GM12878 (cell line): ENCODE results near the gene CTNNA3. TPM values are rescaled to one million over a fixed set of nuclear protein-coding genes. Genes with fewer than 3 reads are reported as not detected.

Source experiments
- ATAC-seq: fragments of 200-7000 bp; cut with Tn5 transposase; 3 replicates; pipeline ENCODE4 v1.9.1; 2020; ENCODE audit warnings: mild to moderate bottlenecking, moderate library complexity
- BruUV-seq: library from RNA; stranded (reverse); fragments of 400-500 nt; replicated peaks from 2 replicates; lab custom pipeline; 2021; lab: Mats Ljungman, UMichigan
- CTCF ChIA-PET: fragments of 300-600 bp; sonication (Branson Sonifier 250); formaldehyde crosslinking; extraction: SDS; loops from one replicate; lab custom pipeline; 2021; ENCODE audit warnings: inconsistent platforms; lab: Yijun Ruan, JAX
- POLR2A ChIA-PET: fragments of 350-600 bp; formaldehyde crosslinking; extraction: SDS; loops from one replicate; lab custom pipeline; 2021; ENCODE audit warnings: inconsistent platforms; lab: Charles Lee
- RAD21 ChIA-PET: fragments of 300-600 bp; sonication (Branson Sonifier 250); formaldehyde crosslinking; loops from one replicate; lab custom pipeline; 2023; ENCODE audit warnings: antibody characterized with exemption; ENCODE audit not compliant: unreplicated experiment; lab: Charles Lee
- SMC1A ChIA-PET: fragments of 300-600 bp; sonication (Branson Sonifier 250); formaldehyde crosslinking; loops from one replicate; lab custom pipeline; 2023; ENCODE audit not compliant: unreplicated experiment, uncharacterized antibody; lab: Charles Lee
- DNase-seq: peaks from one replicate; pipeline ENCODE4 v3.0.0-alpha.2; 2011; ENCODE audit warnings: low read depth, low spot score
- FAIRE-seq: peaks from 3 replicates; lab custom pipeline; 2011; peaks lifted over from hg19 to GRCh38; lab: Jason Lieb, UNC
- H2AFZ ChIP-seq: 2 replicates; pipeline ENCODE4 v1.6.0; 2011; ENCODE audit warnings: low read depth, low read length, control low read depth; ENCODE audit not compliant: control insufficient read depth
- H3K27ac ChIP-seq: 2 replicates; pipeline ENCODE4 v1.5.1; 2011; ENCODE audit warnings: control low read depth; ENCODE audit not compliant: control insufficient read depth, insufficient read depth
- H3K27me3 ChIP-seq, 2 experiments: replicated peaks in 1 of 2; 2 replicates each; pipeline versions ENCODE4 v1.6.0 to v1.6.1; 2011; ENCODE audit warnings: low read length in 1 of 2; ENCODE audit not compliant: control insufficient read depth in 2 of 2, insufficient read depth in 2 of 2
- H3K36me3 ChIP-seq, 2 experiments: 2 replicates each; pipeline ENCODE4 v1.5.1; 2011; ENCODE audit warnings: low read length in 1 of 2; ENCODE audit not compliant: control insufficient read depth in 2 of 2, insufficient read depth in 2 of 2
- H3K4me1 ChIP-seq: 2 replicates; pipeline ENCODE4 v1.6.1; 2011; ENCODE audit warnings: mild to moderate bottlenecking, low read length, moderate library complexity, mixed read lengths; ENCODE audit not compliant: control insufficient read depth, insufficient read depth
- H3K4me2 ChIP-seq: 2 replicates; pipeline ENCODE4 v1.6.0; 2011; ENCODE audit warnings: control low read depth; ENCODE audit not compliant: control insufficient read depth, insufficient read depth
- H3K4me3 ChIP-seq: fragments of 200-600 bp; sonication (generic); 2 replicates; pipeline ENCODE4 v1.5.1; 2016
- H3K79me2 ChIP-seq: 2 replicates; pipeline ENCODE4 v1.6.0; 2011; ENCODE audit warnings: low read length; ENCODE audit not compliant: control insufficient read depth, insufficient read depth
- H3K9ac ChIP-seq: 2 replicates; pipeline ENCODE4 v1.8.0; 2011; ENCODE audit warnings: low read length, control low read depth, mixed read lengths; ENCODE audit not compliant: control insufficient read depth, insufficient read depth
- H3K9me3 ChIP-seq: replicated peaks from 3 replicates; pipeline ENCODE4 v1.5.1; 2011; ENCODE audit warnings: mild to moderate bottlenecking, low read length; ENCODE audit not compliant: control insufficient read depth, insufficient read depth
- H4K20me1 ChIP-seq: 2 replicates; pipeline ENCODE4 v1.6.0; 2011; ENCODE audit not compliant: control insufficient read depth, insufficient read depth
- ASH2L ChIP-seq: fragments of 300-600, 200-600 bp; sonication (generic); IDR thresholded peaks from 2 replicates; pipeline ENCODE4 v1.6.1; 2017; ENCODE audit warnings: low read depth, mild to moderate bottlenecking, borderline replicate concordance
- CUX1 ChIP-seq: IDR thresholded peaks from 2 replicates; pipeline ENCODE4 v1.6.1; 2012; ENCODE audit warnings: improper control_type of control experiment, low read depth, low read length; ENCODE audit not compliant: insufficient replicate concordance
- EED ChIP-seq: sonication (generic); IDR thresholded peaks from 2 replicates; pipeline ENCODE4 v1.6.1; 2016; ENCODE audit warnings: antibody characterized with exemption, low read depth
- ELK1 ChIP-seq: IDR thresholded peaks from 2 replicates; pipeline ENCODE4 v1.6.1; 2012; ENCODE audit warnings: low read depth, low read length, improper control_type of control experiment
- ESRRA ChIP-seq: IDR thresholded peaks from 2 replicates; pipeline ENCODE4 v1.6.1; 2012; ENCODE audit warnings: mild to moderate bottlenecking, low read length, improper control_type of control experiment
- ETV6 ChIP-seq, 2 experiments: fragments of 450-650 bp in 1 of 2; IDR thresholded peaks in 1 of 2; conservative IDR thresholded peaks in 1 of 2; 2 replicates each; pipeline ENCODE4 v1.6.1; 2014; ENCODE audit warnings: antibody characterized with exemption in 1 of 2, borderline replicate concordance in 1 of 2, low read depth in 1 of 2, mild to moderate bottlenecking in 1 of 2, moderate library complexity in 1 of 2
- JUNB ChIP-seq: IDR thresholded peaks from 2 replicates; pipeline ENCODE4 v1.6.1; 2016; ENCODE audit warnings: antibody characterized with exemption, mild to moderate bottlenecking
- NFIC ChIP-seq: IDR thresholded peaks from 2 replicates; pipeline ENCODE4 v1.6.1; 2012; ENCODE audit warnings: low read depth, mild to moderate bottlenecking, inconsistent platforms, low read length, moderate library complexity
- POU2F2 ChIP-seq: IDR thresholded peaks from 3 replicates; pipeline ENCODE4 v1.6.1; 2011; ENCODE audit warnings: low read depth, mild to moderate bottlenecking, low read length, borderline replicate concordance
- SMARCA5 ChIP-seq: fragments of 450-650 bp; IDR thresholded peaks from 2 replicates; pipeline ENCODE4 v1.6.1; 2017; ENCODE audit warnings: mild to moderate bottlenecking
- SPI1 ChIP-seq: IDR thresholded peaks from 2 replicates; pipeline ENCODE4 v1.6.1; 2011; ENCODE audit warnings: low read depth, mild to moderate bottlenecking, low read length, moderate library complexity, borderline replicate concordance; ENCODE audit not compliant: insufficient read depth
- TARDBP ChIP-seq: IDR thresholded peaks from 2 replicates; pipeline ENCODE4 v1.6.1; 2016; ENCODE audit warnings: borderline replicate concordance
- ZNF384 ChIP-seq: IDR thresholded peaks from 2 replicates; pipeline ENCODE4 v1.6.1; 2012; ENCODE audit warnings: low read depth, mild to moderate bottlenecking, low read length, improper control_type of control experiment, borderline replicate concordance
- WGBS: methylation state at CpG from one replicate; pipeline ENCODE4 v1.1.6; 2016; ENCODE audit warnings: low lambda C conversion rate; ENCODE audit not compliant: insufficient replicate concordance, insufficient coverage; ENCODE audit errors: missing lambda C conversion rate; 5-methylcytosine and 5-hydroxymethylcytosine counted together
- in situ Hi-C: fragments of 300-500 bp; cut with MboI; formaldehyde crosslinking; loops from 9 replicates; pipeline ENCODE4 v1.14.3; 2018; ENCODE audit warnings: mixed read lengths
- intact Hi-C: fragments of 100-400 bp; cut with micrococcal nuclease; formaldehyde crosslinking; loops from one replicate; pipeline ENCODE4 v1.14.2; 2022; ENCODE audit not compliant: unreplicated experiment
- polyA plus RNA-seq, 11 experiments: library from polyadenylated mRNA; depleted of rRNA in 4 of 11; unstranded in 6 of 11; stranded (reverse) in 5 of 11; fragments of >200 nt; fragmentation: Nextera tagmentation in 4 of 11; fragmentation: Illumina TruSeq in 1 of 11; extraction: Ambion mirVana in 4 of 11; extraction: Trizol in 1 of 11; gene quantifications; 1 replicate in 1 of 11; 2 replicates in 10 of 11; pipeline versions ENCODE4 v1.2.1 to v1.2.3, GENCODE V29; 2011 to 2016; ENCODE audit warnings: inconsistent platforms in 2 of 11, missing spikeins in 2 of 11, low read depth in 1 of 11
- total RNA-seq, 4 experiments: library from RNA; depleted of rRNA in 3 of 4; stranded (reverse); fragments of >200 nt in 3 of 4; fragmentation: Illumina TruSeq in 1 of 4; extraction: Trizol in 1 of 4; gene quantifications; 2 replicates each; pipeline versions ENCODE4 v1.2.1 to v1.2.3, GENCODE V29; 2013 to 2021

Gene CTNNA3
- total and polyA plus RNA-seq, 10 of the 15 experiments (the other 5 are each of a cell fraction or from before 2014, with no cell fraction given), result under 0.01 to 4.5 (median 0.22) TPM; not detected in 2

GRCh38 chr10:67011981-67012380 is 684.0 kb downstream of the CTNNA3 start (continued):
- TF ChIP-seq SPI1 (no peak), JUNB (no peak)

GRCh38 chr10:67011480-67011879 is 684.5 kb downstream of the CTNNA3 start:
- ChIA-PET CTCF (no interaction called here), RAD21 (no interaction called here), POLR2A (no interaction called here), SMC1A (interaction anchor here (0.7 to 1.4 kb wide), 2 partner anchors 9 to 17 kb away, joined by 3 read pairs; no protein-coding TSS in a partner anchor)
- Histone ChIP-seq H3K27ac (no peak overlapping the region), H3K9me3 (no peaks in the 10 kb centered on the region), H4K20me1 (no peaks in the 10 kb centered on the region), H3K79me2 (no peaks in the 10 kb centered on the region), H3K36me3 (no peaks in the 10 kb centered on the region), H2AFZ (no peak overlapping the region), H3K27me3 (no peaks in the 10 kb centered on the region), H3K9ac (no peak overlapping the region), H3K4me2 (no peak overlapping the region), H3K4me1 (no peaks in the 10 kb centered on the region), H3K4me3 (no peak overlapping the region)
- in situ Hi-C loops, result no loop called here
- ATAC-seq (no peak), FAIRE-seq (no peak), DNase-seq (no peak)
- intact Hi-C loops, result no loop called here
- no TSS peak for BruUV-seq
- WGBS, result 86% methylated on average over 1 of the region's 1 CpG
- TF ChIP-seq ASH2L (no peak), ETV6 (conservative IDR thresholded peaks at IDR 0.05 in 1 of 2, IDR thresholded peaks at IDR 0.05 in 1 of 2; ENCODE audit: borderline replicate concordance in 1 of 2, low read depth in 1 of 2) (no peak), ELK1 (no peak), SMARCA5 (no peak), NFIC (no peak), TARDBP (no peak), ESRRA (no peak), JUNB (no peak), EED (no peak), CUX1 (no peak), ZNF384 (no peak), POU2F2 (no peak)
